B cell (primary cell): ENCODE data around the gene MUC4. TPM values are rescaled to one million over a fixed set of nuclear protein-coding genes. Genes with fewer than 3 reads are reported as not detected.

Source experiments
- ATAC-seq: fragments of 200-7000 bp; cut with Tn5 transposase; one replicate; pipeline ENCODE4 v1.10.0; 2021; ENCODE audit warnings: low read depth, mild to moderate bottlenecking, moderate number of reproducible peaks, moderate library complexity
- CTCF ChIA-PET: fragments of 350-600 bp; sonication (Branson Sonifier 250); formaldehyde crosslinking; loops from one replicate; lab custom pipeline; 2021; ENCODE audit warnings: antibody characterized with exemption, inconsistent platforms; lab: Charles Lee
- POLR2A ChIA-PET: fragments of 350-600 bp; sonication (Branson Sonifier 250); formaldehyde crosslinking; loops from one replicate; lab custom pipeline; 2021; ENCODE audit warnings: antibody characterized with exemption; lab: Charles Lee
- DNase-seq: peaks from one replicate; pipeline ENCODE4 v3.0.0; 2013
- H2AFZ ChIP-seq: 2 replicates; pipeline ENCODE4 v1.6.1; 2012; ENCODE audit warnings: mild to moderate bottlenecking, low read depth, low read length; ENCODE audit not compliant: insufficient read depth, poor library complexity, severe bottlenecking
- H3K27ac ChIP-seq, 2 donors: 1 replicate in 1 of 2; 2 replicates in 1 of 2; pipeline ENCODE4 v1.5.1; 2012 to 2013; ENCODE audit warnings: low read length in 2 of 2, mild to moderate bottlenecking in 2 of 2, moderate library complexity in 1 of 2
- H3K27me3 ChIP-seq, 4 experiments: fragments of 200-600 bp in 1 of 4; sonication (generic) in 1 of 4; replicated peaks in 1 of 4; 1 replicate in 2 of 4; 2 replicates in 2 of 4; pipeline versions ENCODE4 v1.6.1 to v1.7.0; 2013 to 2016; ENCODE audit warnings: low read length in 3 of 4, mild to moderate bottlenecking in 2 of 4, mixed read lengths in 1 of 4, moderate library complexity in 1 of 4; ENCODE audit not compliant: insufficient read depth in 4 of 4, control insufficient read depth in 3 of 4; ENCODE audit errors: control extremely low read depth in 1 of 4
- H3K36me3 ChIP-seq, 2 experiments: replicated peaks in 1 of 2; 1 replicate in 1 of 2; 2 replicates in 1 of 2; pipeline versions ENCODE4 v1.6.1 to v1.7.1; 2013; ENCODE audit warnings: low read length in 1 of 2; ENCODE audit not compliant: insufficient read depth in 2 of 2, control insufficient read depth in 1 of 2; ENCODE audit errors: control extremely low read depth in 1 of 2, extremely low read depth in 1 of 2
- H3K4me1 ChIP-seq, 2 donors: fragments of 200-600 bp in 1 of 2; sonication (generic) in 1 of 2; 1 replicate in 1 of 2; 2 replicates in 1 of 2; pipeline versions ENCODE4 v1.5.1 to v1.6.1; 2013 to 2017; ENCODE audit warnings: low read length in 2 of 2; ENCODE audit not compliant: control insufficient read depth in 2 of 2, insufficient read depth in 2 of 2
- H3K4me2 ChIP-seq: replicated peaks from 2 replicates; pipeline ENCODE3; 2012; ENCODE audit warnings: mild to moderate bottlenecking, low read depth, low read length; ENCODE audit not compliant: poor library complexity, severe bottlenecking
- H3K4me3 ChIP-seq, 5 experiments: fragments of 200-600 bp in 1 of 5; sonication (generic) in 1 of 5; 1 replicate in 3 of 5; 2 replicates in 2 of 5; pipeline versions ENCODE4 v1.5.1 to v1.7.0; 2011 to 2016; ENCODE audit warnings: low read length in 4 of 5, mild to moderate bottlenecking in 4 of 5, low read depth in 2 of 5, control low read depth in 1 of 5, moderate library complexity in 1 of 5; ENCODE audit not compliant: insufficient read depth in 1 of 5; ENCODE audit errors: control extremely low read depth in 1 of 5, extremely low read depth in 1 of 5
- H3K79me2 ChIP-seq: fragments of 200-600 bp; sonication (generic); one replicate; pipeline ENCODE4 v1.6.0; 2016; ENCODE audit warnings: low read length; ENCODE audit not compliant: control insufficient read depth, insufficient read depth
- H3K9ac ChIP-seq: fragments of 200-600 bp; sonication (generic); 2 replicates; pipeline ENCODE4 v1.6.1; 2017; ENCODE audit warnings: mild to moderate bottlenecking, low read length, moderate library complexity
- H3K9me3 ChIP-seq, 3 donors: one replicate each; pipeline versions ENCODE4 v1.6.1 to v1.7.1; 2013; ENCODE audit warnings: low read length in 2 of 3; ENCODE audit not compliant: control insufficient read depth in 2 of 3, insufficient read depth in 1 of 3; ENCODE audit errors: control extremely low read depth in 1 of 3
- H4K20me1 ChIP-seq: 2 replicates; pipeline ENCODE4 v1.6.0; 2012; ENCODE audit warnings: mild to moderate bottlenecking, low read length; ENCODE audit not compliant: insufficient read depth, control insufficient read depth, poor library complexity, severe bottlenecking
- H3K27ac Mint-ChIP-seq: one replicate; pipeline ENCODE4 v1.8.0; 2021; ENCODE audit warnings: mixed read lengths
- H3K27me3 Mint-ChIP-seq: one replicate; pipeline ENCODE4 v1.8.0; 2021; ENCODE audit warnings: mixed read lengths
- H3K4me1 Mint-ChIP-seq: one replicate; pipeline ENCODE4 v1.8.0; 2021; ENCODE audit warnings: mixed read lengths
- H3K4me3 Mint-ChIP-seq: one replicate; pipeline ENCODE4 v1.8.0; 2021; ENCODE audit warnings: mixed read lengths
- H3K9me3 Mint-ChIP-seq: one replicate; pipeline ENCODE4 v1.8.0; 2022; ENCODE audit warnings: mixed read lengths; ENCODE audit not compliant: insufficient read depth
- EZH2 ChIP-seq: IDR thresholded peaks from 2 replicates; pipeline ENCODE4 v1.6.1; 2012; ENCODE audit warnings: borderline replicate concordance, low read depth, mild to moderate bottlenecking, moderate library complexity, low read length; ENCODE audit not compliant: insufficient read depth, poor library complexity, severe bottlenecking
- WGBS: methylation state at CpG from one replicate; pipeline ENCODE4 v1.1.5; 2013; ENCODE audit warnings: missing lambda C conversion rate; ENCODE audit not compliant: insufficient coverage; 5-methylcytosine and 5-hydroxymethylcytosine counted together
- intact Hi-C: fragments of 100-400 bp; cut with micrococcal nuclease; formaldehyde crosslinking; loops from one replicate; pipeline ENCODE4 v1.10.0; 2022
- polyA plus RNA-seq: library from polyadenylated mRNA; depleted of rRNA; stranded (reverse); fragments of >200 nt; gene quantifications from 2 replicates; pipeline ENCODE4 v1.2.3, GENCODE V29; 2012
- total RNA-seq, 2 donors: library from RNA; stranded (reverse); fragments of 120-200 nt in 1 of 2; gene quantifications; 1 replicate in 1 of 2; 2 replicates in 1 of 2; pipeline versions ENCODE4 v1.2.3 to v1.2.4, GENCODE V29; 2013 to 2022
- TF ChIP-seq, protein P1 (sequence below): fragments of 200-600 bp; IDR thresholded peaks from one replicate; pipeline ENCODE4 v1.8.0; 2022; ENCODE audit warnings: antibody characterized with exemption, mild to moderate bottlenecking

The MUC4 gene
- total and polyA plus RNA-seq, 2 donors (not counting 1 experiment from before 2014, with no cell fraction given): 0.22 to 1.2 TPM

GRCh38 chr3:195855471-195856409 lies 44.0 kb upstream of the MUC4 start:
- Mint-ChIP-seq H3K9me3 (no peaks in the 10 kb centered on the region), H3K27ac (no peak overlapping the region), H3K27me3 (peaks cover 20% of the 10 kb centered on the region), H3K4me1 (peaks cover 10% of the 10 kb centered on the region), H3K4me3 (no peak overlapping the region)
- Histone ChIP-seq H3K27me3 (peaks cover 0 to 3% (median 0%) of the 10 kb centered on the region in 4 experiments), H3K4me3 (no peak overlapping the region), H3K36me3 (no peaks in the 10 kb centered on the region), H3K9ac (no peak overlapping the region), H3K4me2 (no peak overlapping the region), H3K9me3 (no peaks in the 10 kb centered on the region), H3K27ac (no peak overlapping the region), H3K79me2 (no peaks in the 10 kb centered on the region), H3K4me1 (peaks cover 4 to 14% of the 10 kb centered on the region in 2 donors), H2AFZ (no peak overlapping the region), H4K20me1 (no peaks in the 10 kb centered on the region)
- DNase-seq (no peak), ATAC-seq (no peak)
- TF ChIP-seq, protein P1, sequence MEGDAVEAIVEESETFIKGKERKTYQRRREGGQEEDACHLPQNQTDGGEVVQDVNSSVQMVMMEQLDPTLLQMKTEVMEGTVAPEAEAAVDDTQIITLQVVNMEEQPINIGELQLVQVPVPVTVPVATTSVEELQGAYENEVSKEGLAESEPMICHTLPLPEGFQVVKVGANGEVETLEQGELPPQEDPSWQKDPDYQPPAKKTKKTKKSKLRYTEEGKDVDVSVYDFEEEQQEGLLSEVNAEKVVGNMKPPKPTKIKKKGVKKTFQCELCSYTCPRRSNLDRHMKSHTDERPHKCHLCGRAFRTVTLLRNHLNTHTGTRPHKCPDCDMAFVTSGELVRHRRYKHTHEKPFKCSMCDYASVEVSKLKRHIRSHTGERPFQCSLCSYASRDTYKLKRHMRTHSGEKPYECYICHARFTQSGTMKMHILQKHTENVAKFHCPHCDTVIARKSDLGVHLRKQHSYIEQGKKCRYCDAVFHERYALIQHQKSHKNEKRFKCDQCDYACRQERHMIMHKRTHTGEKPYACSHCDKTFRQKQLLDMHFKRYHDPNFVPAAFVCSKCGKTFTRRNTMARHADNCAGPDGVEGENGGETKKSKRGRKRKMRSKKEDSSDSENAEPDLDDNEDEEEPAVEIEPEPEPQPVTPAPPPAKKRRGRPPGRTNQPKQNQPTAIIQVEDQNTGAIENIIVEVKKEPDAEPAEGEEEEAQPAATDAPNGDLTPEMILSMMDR: no peak
- no peak for TF ChIP-seq EZH2
- POLR2A ChIA-PET: no interaction called here
- WGBS: 95% methylated on average over 10 of the region's 13 CpGs
- intact Hi-C loops: loop anchor here (5.0 to 10.0 kb wide), 2 partner anchors 137 to 231 kb away; no protein-coding TSS in a partner anchor
- CTCF ChIA-PET: interaction anchor here (0.7 to 9.5 kb wide), 5 partner anchors 15 to 63 kb away, joined by 3 to 233 read pairs (median 3); partner anchors contain the start of gene TNK2
